Right renal pelvis (tissue), 4 donors: Measurements from ENCODE around the gene RPL35. TPM values are rescaled to one million over a fixed set of nuclear protein-coding genes. Genes with fewer than 3 reads are reported as not detected.

Source experiments
- DNase-seq, 4 donors: peaks; one replicate each; pipeline ENCODE4 v3.0.0-alpha.2; 2013; ENCODE audit warnings: low read depth in 4 of 4, low spot score in 3 of 4, missing footprints in 1 of 4
- polyA plus RNA-seq, 4 donors: library from polyadenylated mRNA; unstranded; fragments of 120-200 nt; gene quantifications; one replicate each; pipeline ENCODE4 v1.2.1, GENCODE V29; 2013; ENCODE audit not compliant: insufficient read length in 4 of 4

RPL35 gene
- polyA plus RNA-seq, 4 donors, result 800 to 1,214 (median 898) TPM

- no peak for DNase-seq
These were observed 33.0 kb downstream of the RPL35 start for GRCh38 chr9:124828489-124829333.

- no peak for DNase-seq
These were observed 40.8 kb downstream of the RPL35 start for GRCh38 chr9:124820698-124821623.

- DNase-seq, result no peak
These were observed 43.1 kb downstream of the RPL35 start for GRCh38 chr9:124818431-124819281.

- DNase-seq, result no peak
These were observed 46.2 kb downstream of the RPL35 start for GRCh38 chr9:124815601-124816000.

GRCh38 chr9:124814164-124814535 is 47.6 kb downstream of the RPL35 start:
- DNase-seq, result no peak

GRCh38 chr9:124813501-124814163 is 48.1 kb downstream of the RPL35 start:
- DNase-seq, result no peak

- DNase-seq, result no peak
These were observed 48.7 kb downstream of the RPL35 start for GRCh38 chr9:124813041-124813440.

GRCh38 chr9:124812441-124812876 is 49.3 kb downstream of the RPL35 start:
- DNase-seq, result no peak

- no peak for DNase-seq
These were observed 50.9 kb downstream of the RPL35 start for GRCh38 chr9:124810663-124811355.

- no peak for DNase-seq
These were observed 51.8 kb downstream of the RPL35 start for GRCh38 chr9:124809741-124810500.

- no peak for DNase-seq
These were observed 52.5 kb downstream of the RPL35 start for GRCh38 chr9:124809211-124809610.

GRCh38 chr9:124808246-124808956 is 53.4 kb downstream of the RPL35 start:
- DNase-seq, result no peak

Other genes starting within 250 kb of the RPL35 start
- gene NR6A1, start 90.6 kb downstream of the RPL35 start, polyA plus RNA-seq, result under 1 TPM; 0.76 to 1.00 (median 0.87) TPM
- 10 to 100 TPM; 23.5 to 34.5 (median 26.3) TPM for gene OLFML2A, start 84.8 kb downstream of the RPL35 start, polyA plus RNA-seq
- under 1 TPM; 0.27 to 0.48 (median 0.38) TPM for gene WDR38, start 8.5 kb downstream of the RPL35 start, polyA plus RNA-seq
- 10 to 100 TPM; 36.4 to 40.9 (median 39.0) TPM for gene ARPC5L, start 173 bp upstream of the RPL35 start, polyA plus RNA-seq
- gene GOLGA1, start 79.1 kb upstream of the RPL35 start, polyA plus RNA-seq, result 10 to 100 TPM; 14.5 to 15.7 (median 15.0) TPM